WTC11 (cell line): ENCODE results near the gene SLC5A5. TPM values are rescaled to one million over a fixed set of nuclear protein-coding genes. Genes with fewer than 3 reads are reported as not detected.
A peak's percentile ranks its signal among the peaks of the same experiment; 100 is the strongest.

Source experiments
- ATAC-seq: fragments of 200-7000 bp; cut with Tn5 transposase; 2 replicates; pipeline ENCODE4 v1.10.0; 2021; ENCODE audit warnings: mild to moderate bottlenecking, moderate library complexity
- CTCF ChIA-PET: fragments of 300-600 bp; sonication (Branson Sonifier 250); formaldehyde crosslinking; loops from one replicate; lab custom pipeline; 2021; ENCODE audit warnings: antibody characterized with exemption; lab: Charles Lee
- POLR2A ChIA-PET: fragments of 350-600 bp; sonication (Branson Sonifier 250); formaldehyde crosslinking; loops from one replicate; lab custom pipeline; 2021; ENCODE audit warnings: antibody characterized with exemption; lab: Charles Lee
- DNase-seq: peaks from one replicate; pipeline ENCODE4 v3.0.0; 2021; ENCODE audit warnings: low spot score
- H3K27ac Mint-ChIP-seq: 2 replicates; pipeline ENCODE4 v1.8.0; 2021; ENCODE audit warnings: mixed read lengths
- H3K27me3 Mint-ChIP-seq: 2 replicates; pipeline ENCODE4 v1.8.0; 2021; ENCODE audit warnings: low read depth, mild to moderate bottlenecking, moderate library complexity, mixed read lengths
- H3K36me3 Mint-ChIP-seq: 2 replicates; pipeline ENCODE4 v1.8.0; 2021; ENCODE audit warnings: mixed read lengths
- H3K4me1 Mint-ChIP-seq: 2 replicates; pipeline ENCODE4 v1.8.0; 2022; ENCODE audit warnings: mixed read lengths
- H3K4me3 Mint-ChIP-seq: 2 replicates; pipeline ENCODE4 v1.8.0; 2021; ENCODE audit warnings: mild to moderate bottlenecking, moderate library complexity, mixed read lengths
- H3K9me3 Mint-ChIP-seq: 2 replicates; pipeline ENCODE4 v1.8.0; 2021; ENCODE audit warnings: mixed read lengths
- AFF4 ChIP-seq: sonication (generic); formaldehyde crosslinking; IDR thresholded peaks from 2 replicates; pipeline ENCODE4 v1.8.1; 2023; ENCODE audit warnings: mild to moderate bottlenecking, missing genetic modification reagents, borderline replicate concordance
- FOXK1 ChIP-seq: sonication (generic); formaldehyde crosslinking; IDR thresholded peaks from 2 replicates; pipeline ENCODE4 v1.8.0; 2022; ENCODE audit warnings: mild to moderate bottlenecking, moderate library complexity, missing genetic modification reagents
- FOXP4 ChIP-seq: sonication (generic); formaldehyde crosslinking; IDR thresholded peaks from 2 replicates; pipeline ENCODE4 v1.8.0; 2022; ENCODE audit warnings: mild to moderate bottlenecking, missing genetic modification reagents
- HMGXB4 ChIP-seq: sonication (generic); formaldehyde crosslinking; IDR thresholded peaks from 2 replicates; pipeline ENCODE4 v1.8.1; 2023; ENCODE audit warnings: mild to moderate bottlenecking, moderate library complexity, missing genetic modification reagents
- IRF1 ChIP-seq: sonication (generic); formaldehyde crosslinking; IDR thresholded peaks from 2 replicates; pipeline ENCODE4 v1.8.0; 2023; ENCODE audit warnings: missing genetic modification reagents
- MAX ChIP-seq: sonication (generic); formaldehyde crosslinking; IDR thresholded peaks from 2 replicates; pipeline ENCODE4 v1.8.0; 2022; ENCODE audit warnings: mild to moderate bottlenecking, missing genetic modification reagents
- NFE2L1 ChIP-seq: sonication (generic); formaldehyde crosslinking; IDR thresholded peaks from 2 replicates; pipeline ENCODE4 v1.8.1; 2023; ENCODE audit warnings: missing genetic modification reagents
- PRDM15 ChIP-seq: sonication (generic); formaldehyde crosslinking; IDR thresholded peaks from 2 replicates; pipeline ENCODE4 v1.8.0; 2022; ENCODE audit warnings: missing genetic modification reagents
- TCF7 ChIP-seq: sonication (generic); formaldehyde crosslinking; IDR thresholded peaks from 2 replicates; pipeline ENCODE4 v1.8.0; 2022; ENCODE audit warnings: mild to moderate bottlenecking, low read depth, missing genetic modification reagents, moderate library complexity
- USF1 ChIP-seq: sonication (generic); formaldehyde crosslinking; IDR thresholded peaks from 2 replicates; pipeline ENCODE4 v1.8.0; 2022; ENCODE audit warnings: mild to moderate bottlenecking, missing genetic modification reagents
- ZNF138 ChIP-seq: sonication (generic); formaldehyde crosslinking; conservative IDR thresholded peaks from 2 replicates; pipeline ENCODE4 v1.8.1; 2022; ENCODE audit warnings: mild to moderate bottlenecking, moderate library complexity, missing genetic modification reagents
- ZNF232 ChIP-seq: sonication (generic); formaldehyde crosslinking; IDR thresholded peaks from 2 replicates; pipeline ENCODE4 v1.8.0; 2022; ENCODE audit warnings: mild to moderate bottlenecking, missing genetic modification reagents
- ZNF396 ChIP-seq: fragments of 250-450 bp; sonication (Bioruptor Pico); IDR thresholded peaks from 2 replicates; pipeline ENCODE4 v1.8.0; 2021; ENCODE audit warnings: mild to moderate bottlenecking, moderate library complexity, borderline replicate concordance
- ZSCAN18 ChIP-seq: fragments of 250-450 bp; sonication (Bioruptor Pico); IDR thresholded peaks from 2 replicates; pipeline ENCODE4 v2.1.2; 2022; ENCODE audit warnings: mild to moderate bottlenecking, moderate library complexity
- total RNA-seq: library from RNA; stranded (reverse); gene quantifications from 3 replicates; pipeline ENCODE4 v1.2.3, GENCODE V29; 2021

Gene SLC5A5
- total RNA-seq, 1 experiment from 2014 or later = 2.5 TPM

GRCh38 chr19:17841810-17842662, 29.7 kb upstream of the SLC5A5 start (continued):
- TF ChIP-seq FOXP4 (CRISPR knock-in tag) = peak; percentile 87; the same call in 1 of the 2 replicates
- TF ChIP-seq, all 79 proteins: peak for 19

GRCh38 chr19:17842663-17843291, 29.0 kb upstream of the SLC5A5 start:
- DNase-seq = no peak
- Mint-ChIP-seq H3K4me3 (peak overlapping the region; percentile 87), H3K4me1 (peaks cover 4% of the 10 kb centered on the region), H3K9me3 (no peaks in the 10 kb centered on the region), H3K27me3 (peaks cover 63% of the 10 kb centered on the region), H3K36me3 (no peaks in the 10 kb centered on the region), H3K27ac (no peak overlapping the region)
- CTCF ChIA-PET = interaction anchor here (1.5 to 3.2 kb wide), 5 partner anchors 9 to 158 kb away, joined by 3 to 31 read pairs (median 7); partner anchors contain the start of gene RPL18A
- POLR2A ChIA-PET = interaction anchor here (2.0 kb wide), 2 partner anchors 12 to 17 kb away, joined by 6 to 11 read pairs; partner anchors contain the start of gene RPL18A
- ATAC-seq = 0 out of 2 replicates have a peak, but pooled peaks have one; percentile 0
- TF ChIP-seq FOXK1 (CRISPR knock-in tag) = no peak
- peak; percentile 1; the same call in 1 of the 2 replicates for TF ChIP-seq MAX (CRISPR knock-in tag)
- no peak for TF ChIP-seq PRDM15 (CRISPR knock-in tag)
- 0 out of 2 replicates have a peak, but pooled peaks have one; percentile 5 for TF ChIP-seq USF1
- TF ChIP-seq ZNF138 (CRISPR knock-in tag) = no peak
- TF ChIP-seq TCF7 (CRISPR knock-in tag) = no peak
- TF ChIP-seq AFF4 (CRISPR knock-in tag) = no peak
- TF ChIP-seq IRF1 (CRISPR knock-in tag) = no peak
- no peak for TF ChIP-seq ZSCAN18
- no peak for TF ChIP-seq ZNF396 (CRISPR knock-in tag)
- 0 out of 2 replicates have a peak, but pooled peaks have one; percentile 35 for TF ChIP-seq HMGXB4 (CRISPR knock-in tag)
- TF ChIP-seq FOXP4 (CRISPR knock-in tag) = no peak
- TF ChIP-seq ZNF232 = no peak
- 0 out of 2 replicates have a peak, but pooled peaks have one; percentile 19 for TF ChIP-seq NFE2L1 (CRISPR knock-in tag)
